Hepatocyte (in vitro differentiated cells): ENCODE measurements around the gene RAB3D.

Experiments used
- CTCF ChIP-seq: fragments of 200-600 bp; sonication (generic); IDR thresholded peaks from 2 replicates; pipeline ENCODE4 v1.5.1; 2016; ENCODE audit warnings: antibody characterized with exemption, mild to moderate bottlenecking; ENCODE audit not compliant: poor library complexity
- EZH2 ChIP-seq: fragments of 200-600 bp; sonication (generic); IDR thresholded peaks from 2 replicates; pipeline ENCODE4 v1.6.1; 2016; ENCODE audit warnings: antibody characterized with exemption, mild to moderate bottlenecking, borderline replicate concordance
- EZH2phosphoT487 ChIP-seq: fragments of 200-600 bp; sonication (generic); IDR thresholded peaks from one replicate; pipeline ENCODE4 v1.6.1; 2018; ENCODE audit warnings: antibody characterized with exemption, mild to moderate bottlenecking, low read depth, moderate library complexity; ENCODE audit not compliant: unreplicated experiment, severe bottlenecking

- TF ChIP-seq EZH2 (no peak), CTCF (no peak), EZH2phosphoT487 (no peak)
Observed at GRCh38 chr19:11300811-11301120, 38.7 kb downstream of the RAB3D start.
